ENCODE data around the gene ITGB8. TPM values are rescaled to one million over a fixed set of nuclear protein-coding genes. Genes with fewer than 3 reads are reported as not detected.

Gene ITGB8
- total and polyA plus RNA-seq, 2 experiments from 2014 or later, result 0.71 to 3.0 TPM

DNA sequence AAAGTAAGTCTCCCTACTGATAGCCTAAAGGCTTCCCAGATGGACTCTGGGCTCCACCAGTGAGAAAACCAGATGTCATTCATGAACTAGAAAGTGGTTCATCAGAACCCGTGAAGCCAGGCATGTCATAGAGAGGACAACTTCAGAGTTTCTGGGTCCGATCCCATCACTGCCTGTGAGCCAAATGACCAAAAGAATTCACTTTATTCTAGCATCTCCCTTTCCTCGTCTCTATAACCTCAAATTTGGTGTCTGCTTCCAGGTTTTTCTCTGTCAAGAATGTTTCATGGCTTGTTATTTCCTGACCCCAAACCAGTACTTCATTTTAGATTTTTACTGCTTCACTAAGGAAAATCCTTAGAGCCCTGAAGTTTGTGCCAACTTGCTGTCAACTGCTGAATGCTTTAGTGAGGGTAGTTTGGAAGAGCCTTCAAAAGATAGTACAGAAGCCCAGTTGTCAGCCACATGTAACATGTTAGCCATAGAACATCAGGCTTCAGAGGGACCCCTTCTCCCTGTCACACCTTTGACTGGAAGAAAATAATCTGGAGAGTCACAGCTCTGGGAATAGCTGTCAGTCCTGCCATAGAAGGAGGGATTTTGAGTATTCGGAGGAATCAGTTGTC lies 34.0 kb downstream of the ITGB8 start:
- ATAC-seq (no peak), DNase-seq (ENCODE audit: low spot score) (no peak)
- Histone ChIP-seq H4K20me1 (replicated peaks; ENCODE audit: insufficient read depth) (no peaks in the 10 kb centered on the region), H3K79me2 (replicated peaks; ENCODE audit: insufficient read depth) (no peaks in the 10 kb centered on the region), H2AFZ (no peak overlapping the region), H3K4me1 (ENCODE audit: insufficient read depth) (no peaks in the 10 kb centered on the region), H3K36me3 (ENCODE audit: insufficient read depth) (no peaks in the 10 kb centered on the region), H3K4me2 (no peak overlapping the region), H3K9me2 (ENCODE audit: insufficient read depth) (no peaks in the 10 kb centered on the region), H3F3A (replicated peaks; ENCODE audit: low read depth) (no peaks in the 10 kb centered on the region), H3K27ac (ENCODE audit: low read depth) (no peak overlapping the region), H3K4me3 (no peak overlapping the region), H3K27me3 (ENCODE audit: insufficient read depth) (no peaks in the 10 kb centered on the region)
- no peaks in the 10 kb centered on the region for H3K27me3 Mint-ChIP-seq (ENCODE audit: insufficient read depth, low read depth, poor library complexity)
- H3K9me3 Mint-ChIP-seq, result no peaks in the 10 kb centered on the region
- H3K4me3 Mint-ChIP-seq, result no peak overlapping the region
- no peaks in the 10 kb centered on the region for H3K36me3 Mint-ChIP-seq (ENCODE audit: low read depth)
- no peaks in the 10 kb centered on the region for H3K4me1 Mint-ChIP-seq
- TF ChIP-seq, protein P1, sequence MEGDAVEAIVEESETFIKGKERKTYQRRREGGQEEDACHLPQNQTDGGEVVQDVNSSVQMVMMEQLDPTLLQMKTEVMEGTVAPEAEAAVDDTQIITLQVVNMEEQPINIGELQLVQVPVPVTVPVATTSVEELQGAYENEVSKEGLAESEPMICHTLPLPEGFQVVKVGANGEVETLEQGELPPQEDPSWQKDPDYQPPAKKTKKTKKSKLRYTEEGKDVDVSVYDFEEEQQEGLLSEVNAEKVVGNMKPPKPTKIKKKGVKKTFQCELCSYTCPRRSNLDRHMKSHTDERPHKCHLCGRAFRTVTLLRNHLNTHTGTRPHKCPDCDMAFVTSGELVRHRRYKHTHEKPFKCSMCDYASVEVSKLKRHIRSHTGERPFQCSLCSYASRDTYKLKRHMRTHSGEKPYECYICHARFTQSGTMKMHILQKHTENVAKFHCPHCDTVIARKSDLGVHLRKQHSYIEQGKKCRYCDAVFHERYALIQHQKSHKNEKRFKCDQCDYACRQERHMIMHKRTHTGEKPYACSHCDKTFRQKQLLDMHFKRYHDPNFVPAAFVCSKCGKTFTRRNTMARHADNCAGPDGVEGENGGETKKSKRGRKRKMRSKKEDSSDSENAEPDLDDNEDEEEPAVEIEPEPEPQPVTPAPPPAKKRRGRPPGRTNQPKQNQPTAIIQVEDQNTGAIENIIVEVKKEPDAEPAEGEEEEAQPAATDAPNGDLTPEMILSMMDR (conservative IDR thresholded peaks at IDR 0.05; ENCODE audit: low read depth in 2 of 2), result no peak
- TF ChIP-seq EZH2phosphoT487 (IDR thresholded peaks at IDR 0.05; ENCODE audit: unreplicated experiment) (no peak), REST (IDR thresholded peaks at IDR 0.05; ENCODE audit: unreplicated experiment) (no peak), CREB1 (CRISPR knock-in tag; IDR thresholded peaks at IDR 0.05; ENCODE audit: low read depth) (no peak), ZNF331 (CRISPR knock-in tag; IDR thresholded peaks at IDR 0.05; ENCODE audit: low read depth) (no peak)
- no peak overlapping the region for H3K27ac Mint-ChIP-seq

GRCh38 chr7:20365486-20365885 lies 34.8 kb downstream of the ITGB8 start:
- DNase-seq (ENCODE audit: low spot score) (no peak), ATAC-seq (no peak)
- Mint-ChIP-seq H3K9me3 (no peaks in the 10 kb centered on the region), H3K4me3 (no peak overlapping the region), H3K27me3 (ENCODE audit: insufficient read depth, low read depth, poor library complexity) (no peaks in the 10 kb centered on the region), H3K36me3 (ENCODE audit: low read depth) (no peaks in the 10 kb centered on the region), H3K27ac (no peak overlapping the region), H3K4me1 (no peaks in the 10 kb centered on the region)
- H3K9me2 ChIP-seq (ENCODE audit: insufficient read depth), result no peaks in the 10 kb centered on the region
- H3K27me3 ChIP-seq (ENCODE audit: insufficient read depth), result no peaks in the 10 kb centered on the region
- no peaks in the 10 kb centered on the region for H3K36me3 ChIP-seq (ENCODE audit: insufficient read depth)
- no peaks in the 10 kb centered on the region for H3K4me1 ChIP-seq (ENCODE audit: insufficient read depth)
- no peaks in the 10 kb centered on the region for H3F3A ChIP-seq (replicated peaks; ENCODE audit: low read depth)
- no peaks in the 10 kb centered on the region for H3K79me2 ChIP-seq (replicated peaks; ENCODE audit: insufficient read depth)
- no peak overlapping the region for H2AFZ ChIP-seq
- no peak overlapping the region for H3K4me2 ChIP-seq
- H3K4me3 ChIP-seq, result no peak overlapping the region
- no peaks in the 10 kb centered on the region for H4K20me1 ChIP-seq (replicated peaks; ENCODE audit: insufficient read depth)
- no peak overlapping the region for H3K27ac ChIP-seq (ENCODE audit: low read depth)
- TF ChIP-seq ETS1 (IDR thresholded peaks at IDR 0.05) (no peak), JUNB (IDR thresholded peaks at IDR 0.05; ENCODE audit: unreplicated experiment) (no peak), REST (IDR thresholded peaks at IDR 0.05; ENCODE audit: unreplicated experiment) (no peak), ZNF331 (CRISPR knock-in tag; IDR thresholded peaks at IDR 0.05; ENCODE audit: low read depth) (no peak), STAT1 (IDR thresholded peaks at IDR 0.05; ENCODE audit: unreplicated experiment) (no peak), EZH2 (IDR thresholded peaks at IDR 0.05; ENCODE audit: low read depth, unreplicated experiment) (no peak)

Data from GM23338 (cell line).